HCT116 (cell line): ENCODE data around the gene NKPD1. TPM values are rescaled to one million over a fixed set of nuclear protein-coding genes. Genes with fewer than 3 reads are reported as not detected.

ENCODE experiments used
- ATAC-seq: fragments of 200-7000 bp; cut with Tn5 transposase; 2 replicates; pipeline ENCODE4 v1.9.1; 2020; ENCODE audit warnings: mild to moderate bottlenecking, moderate library complexity
- BruUV-seq: library from RNA; stranded (reverse); fragments of 400-500 nt; replicated peaks from 2 replicates; lab custom pipeline; 2021; lab: Mats Ljungman, UMichigan
- CTCF ChIA-PET: fragments of 300-600 bp; sonication (Branson Sonifier 250); formaldehyde crosslinking; loops from one replicate; lab custom pipeline; 2021; ENCODE audit warnings: antibody characterized with exemption; lab: Charles Lee
- POLR2A ChIA-PET: fragments of 300-600, 350-600 bp; sonication (Branson Sonifier 250); formaldehyde crosslinking; loops from one replicate; lab custom pipeline; 2021; ENCODE audit warnings: antibody characterized with exemption; lab: Charles Lee
- RAD21 ChIA-PET, 2 experiments: fragments of 300-600 bp; sonication (Branson Sonifier 250); formaldehyde crosslinking; loops; one replicate each; lab custom pipeline; 2023; ENCODE audit warnings: low total read pairs in 2 of 2; ENCODE audit not compliant: uncharacterized antibody in 2 of 2, unreplicated experiment in 2 of 2, low non-redundant PET in 1 of 2; lab: Charles Lee
- DNase-seq: peaks from one replicate; pipeline ENCODE4 v3.0.0-alpha.2; 2010; ENCODE audit warnings: low read depth, low spot score
- H2AFZ ChIP-seq: fragments of 200-600 bp; shearing (Covaris generic), sonication (generic); 2 replicates; pipeline ENCODE4 v1.6.1; 2017; ENCODE audit warnings: low read depth, mixed run types, mixed read lengths, antibody characterized with exemption, low read length; ENCODE audit not compliant: poor library complexity, severe bottlenecking
- H3K27ac ChIP-seq: 2 replicates; pipeline ENCODE4 v1.5.1; 2012; ENCODE audit warnings: low read depth, low read length
- H3K27me3 ChIP-seq: fragments of 200-600 bp; sonication (generic); 2 replicates; pipeline ENCODE4 v1.6.1; 2016; ENCODE audit warnings: mixed run types, low read length, mixed read lengths; ENCODE audit not compliant: insufficient read depth
- H3K36me3 ChIP-seq, 2 experiments: fragments of 200-500 bp in 1 of 2; fragments of 200-600 bp in 1 of 2; sonication (Bioruptor generic) in 1 of 2; sonication (generic) in 1 of 2; 2 replicates each; pipeline versions ENCODE4 v1.5.1 to v1.6.1; 2014 to 2016; ENCODE audit warnings: low read length in 2 of 2, inconsistent platforms in 1 of 2, mixed read lengths in 1 of 2, mixed run types in 1 of 2; ENCODE audit not compliant: insufficient read depth in 2 of 2, control insufficient read depth in 1 of 2
- H3K4me1 ChIP-seq, 2 experiments: fragments of 200-600 bp in 1 of 2; sonication (generic) in 1 of 2; 2 replicates each; pipeline versions ENCODE4 v1.5.1 to v1.6.1; 2012 to 2017; ENCODE audit warnings: low read length in 2 of 2, inconsistent platforms in 1 of 2, mild to moderate bottlenecking in 1 of 2, mixed read lengths in 1 of 2, mixed run types in 1 of 2, moderate library complexity in 1 of 2; ENCODE audit not compliant: insufficient read depth in 2 of 2, control insufficient read depth in 1 of 2
- H3K4me2 ChIP-seq: fragments of 200-600 bp; sonication (generic); 2 replicates; pipeline ENCODE4 v1.6.1; 2017; ENCODE audit warnings: mixed run types, low read length, mixed read lengths
- H3K4me3 ChIP-seq, 2 experiments: fragments of 200-600 bp in 1 of 2; sonication (generic) in 1 of 2; replicated peaks in 1 of 2; 2 replicates each; pipeline ENCODE4 v1.5.1; 2011 to 2016; ENCODE audit warnings: low read length in 2 of 2, control low read depth in 1 of 2, low read depth in 1 of 2, mild to moderate bottlenecking in 1 of 2, mixed read lengths in 1 of 2, mixed run types in 1 of 2
- H3K79me2 ChIP-seq: fragments of 200-600 bp; sonication (generic); 2 replicates; pipeline ENCODE4 v1.6.1; 2017; ENCODE audit warnings: mild to moderate bottlenecking, mixed run types, low read length, moderate library complexity, mixed read lengths; ENCODE audit not compliant: insufficient read depth
- H3K9ac ChIP-seq: fragments of 200-600 bp; sonication (generic); 2 replicates; pipeline ENCODE4 v1.6.1; 2016; ENCODE audit warnings: low read length, mixed read lengths
- H3K9me2 ChIP-seq: fragments of 200-600 bp; sonication (generic), shearing (Covaris generic); 2 replicates; pipeline ENCODE4 v1.6.1; 2017; ENCODE audit warnings: mixed run types, mild to moderate bottlenecking, moderate library complexity; ENCODE audit not compliant: insufficient read depth
- H3K9me3 ChIP-seq, 2 experiments: fragments of 200-500 bp in 1 of 2; fragments of 200-600 bp in 1 of 2; sonication (Bioruptor generic) in 1 of 2; sonication (generic) in 1 of 2; 2 replicates each; pipeline ENCODE4 v1.6.1; 2014 to 2017; ENCODE audit warnings: low read length in 2 of 2, mixed read lengths in 2 of 2, inconsistent platforms in 1 of 2, low read depth in 1 of 2, mild to moderate bottlenecking in 1 of 2, mixed run types in 1 of 2, moderate library complexity in 1 of 2; ENCODE audit not compliant: control insufficient read depth in 1 of 2, insufficient read depth in 1 of 2
- H4K20me1 ChIP-seq: fragments of 200-600 bp; sonication (generic), shearing (Covaris generic); 2 replicates; pipeline ENCODE4 v1.6.1; 2017; ENCODE audit warnings: mixed run types, mild to moderate bottlenecking, moderate library complexity; ENCODE audit not compliant: insufficient read depth
- CBX3 ChIP-seq: IDR thresholded peaks from 2 replicates; pipeline ENCODE4 v1.6.1; 2012; ENCODE audit warnings: low read depth
- EGR1 ChIP-seq: IDR thresholded peaks from 2 replicates; pipeline ENCODE4 v1.6.1; 2012; ENCODE audit warnings: low read depth
- ELF1 ChIP-seq: IDR thresholded peaks from 2 replicates; pipeline ENCODE4 v1.6.1; 2012; ENCODE audit warnings: low read depth, borderline replicate concordance
- EZH2 ChIP-seq: fragments of 200-600 bp; sonication (generic); IDR thresholded peaks from 2 replicates; pipeline ENCODE4 v1.6.1; 2017; ENCODE audit warnings: antibody characterized with exemption, mixed run types
- JUND ChIP-seq: IDR thresholded peaks from 2 replicates; pipeline ENCODE4 v1.6.1; 2012
- POLR2AphosphoS5 ChIP-seq: IDR thresholded peaks from 2 replicates; pipeline ENCODE4 v1.6.1; 2011; ENCODE audit warnings: mild to moderate bottlenecking, low read depth, low read length, moderate library complexity
- TCF7L2 ChIP-seq: IDR thresholded peaks from 2 replicates; pipeline ENCODE4 v1.7.0; 2011; ENCODE audit warnings: borderline replicate concordance, inconsistent platforms; ENCODE audit not compliant: insufficient read depth, insufficient read length; ENCODE audit errors: extremely low read depth
- ZNF274 ChIP-seq: fragments of 200-500 bp; sonication (Bioruptor generic); IDR thresholded peaks from 2 replicates; pipeline ENCODE4 v1.6.1; 2014; ENCODE audit warnings: mild to moderate bottlenecking, low read depth, low read length, inconsistent platforms
- intact Hi-C: fragments of 100-400 bp; cut with micrococcal nuclease; formaldehyde crosslinking; loops from 2 replicates; pipeline ENCODE4 v1.10.0; 2022
- total RNA-seq: library from RNA; stranded (reverse); gene quantifications from one replicate; pipeline ENCODE4 v1.2.1, GENCODE V29; 2021; ENCODE audit not compliant: unreplicated experiment
- TF ChIP-seq, protein P1 (sequence below): IDR thresholded peaks from 2 replicates; pipeline ENCODE4 v1.6.1; 2012; ENCODE audit warnings: low read depth
- TF ChIP-seq, protein P2 (sequence below): IDR thresholded peaks from 2 replicates; pipeline ENCODE4 v1.6.1; 2012
- TF ChIP-seq, protein P3 (sequence below), 3 experiments: fragments of 200-600 bp in 1 of 3; sonication (generic) in 1 of 3; IDR thresholded peaks in 2 of 3; conservative IDR thresholded peaks in 1 of 3; 2 replicates each; pipeline ENCODE4 v1.5.1; 2012 to 2017; ENCODE audit warnings: low read depth in 2 of 3, low read length in 2 of 3, antibody characterized with exemption in 1 of 3, borderline replicate concordance in 1 of 3, control low read depth in 1 of 3, mild to moderate bottlenecking in 1 of 3, mixed read lengths in 1 of 3, mixed run types in 1 of 3, moderate library complexity in 1 of 3; ENCODE audit not compliant: insufficient read depth in 1 of 3
- TF ChIP-seq, protein P4 (sequence below): IDR thresholded peaks from 2 replicates; pipeline ENCODE4 v1.6.1; 2012

Gene NKPD1
- total RNA-seq, 1 experiment from 2014 or later, result 0.64 TPM

DNA sequence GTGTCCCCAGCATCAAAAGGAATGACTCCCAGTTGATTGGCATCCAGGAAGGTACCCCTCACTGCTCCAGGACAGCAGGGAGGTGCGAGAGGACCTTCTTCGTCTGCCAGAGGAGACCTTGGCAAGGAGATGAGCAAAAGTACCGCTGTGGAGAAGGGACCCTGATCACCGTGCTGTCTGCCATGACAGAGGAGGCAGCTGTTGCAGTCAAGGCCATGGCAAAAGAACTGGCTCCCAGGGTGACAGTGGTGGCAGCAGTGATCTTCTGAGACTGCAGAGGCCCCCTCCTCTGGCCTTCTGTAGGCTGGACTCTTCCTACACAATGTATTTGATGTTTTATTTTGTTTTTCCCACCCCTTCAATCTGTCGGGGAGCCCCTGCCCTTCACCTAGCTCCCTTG is 32.0 kb downstream of the NKPD1 start:
- RAD21 ChIA-PET, result no interaction called here
- ATAC-seq (no peak), DNase-seq (no peak)
- Histone ChIP-seq H3K36me3 (no peaks in the 10 kb centered on the region), H3K4me1 (peaks cover 12 to 23% of the 10 kb centered on the region in 2 experiments; a peak in 3 of 4 replicates), H3K79me2 (peaks cover 59% of the 10 kb centered on the region), H3K4me2 (no peak overlapping the region), H3K9ac (no peak overlapping the region), H3K27ac (no peak overlapping the region), H3K9me3 (no peaks in the 10 kb centered on the region), H3K9me2 (no peaks in the 10 kb centered on the region), H3K4me3 (no peak overlapping the region), H4K20me1 (no peaks in the 10 kb centered on the region), H2AFZ (no peak overlapping the region), H3K27me3 (no peaks in the 10 kb centered on the region)
- POLR2A ChIA-PET, result no interaction called here
- intact Hi-C loops, result no loop called here
- TF ChIP-seq, protein P1, sequence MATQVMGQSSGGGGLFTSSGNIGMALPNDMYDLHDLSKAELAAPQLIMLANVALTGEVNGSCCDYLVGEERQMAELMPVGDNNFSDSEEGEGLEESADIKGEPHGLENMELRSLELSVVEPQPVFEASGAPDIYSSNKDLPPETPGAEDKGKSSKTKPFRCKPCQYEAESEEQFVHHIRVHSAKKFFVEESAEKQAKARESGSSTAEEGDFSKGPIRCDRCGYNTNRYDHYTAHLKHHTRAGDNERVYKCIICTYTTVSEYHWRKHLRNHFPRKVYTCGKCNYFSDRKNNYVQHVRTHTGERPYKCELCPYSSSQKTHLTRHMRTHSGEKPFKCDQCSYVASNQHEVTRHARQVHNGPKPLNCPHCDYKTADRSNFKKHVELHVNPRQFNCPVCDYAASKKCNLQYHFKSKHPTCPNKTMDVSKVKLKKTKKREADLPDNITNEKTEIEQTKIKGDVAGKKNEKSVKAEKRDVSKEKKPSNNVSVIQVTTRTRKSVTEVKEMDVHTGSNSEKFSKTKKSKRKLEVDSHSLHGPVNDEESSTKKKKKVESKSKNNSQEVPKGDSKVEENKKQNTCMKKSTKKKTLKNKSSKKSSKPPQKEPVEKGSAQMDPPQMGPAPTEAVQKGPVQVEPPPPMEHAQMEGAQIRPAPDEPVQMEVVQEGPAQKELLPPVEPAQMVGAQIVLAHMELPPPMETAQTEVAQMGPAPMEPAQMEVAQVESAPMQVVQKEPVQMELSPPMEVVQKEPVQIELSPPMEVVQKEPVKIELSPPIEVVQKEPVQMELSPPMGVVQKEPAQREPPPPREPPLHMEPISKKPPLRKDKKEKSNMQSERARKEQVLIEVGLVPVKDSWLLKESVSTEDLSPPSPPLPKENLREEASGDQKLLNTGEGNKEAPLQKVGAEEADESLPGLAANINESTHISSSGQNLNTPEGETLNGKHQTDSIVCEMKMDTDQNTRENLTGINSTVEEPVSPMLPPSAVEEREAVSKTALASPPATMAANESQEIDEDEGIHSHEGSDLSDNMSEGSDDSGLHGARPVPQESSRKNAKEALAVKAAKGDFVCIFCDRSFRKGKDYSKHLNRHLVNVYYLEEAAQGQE, result no peak
- TF ChIP-seq, protein P2, sequence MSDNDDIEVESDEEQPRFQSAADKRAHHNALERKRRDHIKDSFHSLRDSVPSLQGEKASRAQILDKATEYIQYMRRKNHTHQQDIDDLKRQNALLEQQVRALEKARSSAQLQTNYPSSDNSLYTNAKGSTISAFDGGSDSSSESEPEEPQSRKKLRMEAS, result no peak
- TF ChIP-seq TCF7L2 (no peak), ELF1 (no peak), JUND (no peak), EGR1 (no peak), CBX3 (no peak), EZH2 (no peak), ZNF274 (no peak), POLR2AphosphoS5 (no peak)
- TF ChIP-seq, protein P3, sequence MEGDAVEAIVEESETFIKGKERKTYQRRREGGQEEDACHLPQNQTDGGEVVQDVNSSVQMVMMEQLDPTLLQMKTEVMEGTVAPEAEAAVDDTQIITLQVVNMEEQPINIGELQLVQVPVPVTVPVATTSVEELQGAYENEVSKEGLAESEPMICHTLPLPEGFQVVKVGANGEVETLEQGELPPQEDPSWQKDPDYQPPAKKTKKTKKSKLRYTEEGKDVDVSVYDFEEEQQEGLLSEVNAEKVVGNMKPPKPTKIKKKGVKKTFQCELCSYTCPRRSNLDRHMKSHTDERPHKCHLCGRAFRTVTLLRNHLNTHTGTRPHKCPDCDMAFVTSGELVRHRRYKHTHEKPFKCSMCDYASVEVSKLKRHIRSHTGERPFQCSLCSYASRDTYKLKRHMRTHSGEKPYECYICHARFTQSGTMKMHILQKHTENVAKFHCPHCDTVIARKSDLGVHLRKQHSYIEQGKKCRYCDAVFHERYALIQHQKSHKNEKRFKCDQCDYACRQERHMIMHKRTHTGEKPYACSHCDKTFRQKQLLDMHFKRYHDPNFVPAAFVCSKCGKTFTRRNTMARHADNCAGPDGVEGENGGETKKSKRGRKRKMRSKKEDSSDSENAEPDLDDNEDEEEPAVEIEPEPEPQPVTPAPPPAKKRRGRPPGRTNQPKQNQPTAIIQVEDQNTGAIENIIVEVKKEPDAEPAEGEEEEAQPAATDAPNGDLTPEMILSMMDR (IDR thresholded peaks at IDR 0.05 in 2 of 3, conservative IDR thresholded peaks at IDR 0.05 in 1 of 3; ENCODE audit: borderline replicate concordance in 1 of 3, insufficient read depth in 1 of 3, low read depth in 2 of 3, low read length in 2 of 3), result no peak
- TF ChIP-seq, protein P4, sequence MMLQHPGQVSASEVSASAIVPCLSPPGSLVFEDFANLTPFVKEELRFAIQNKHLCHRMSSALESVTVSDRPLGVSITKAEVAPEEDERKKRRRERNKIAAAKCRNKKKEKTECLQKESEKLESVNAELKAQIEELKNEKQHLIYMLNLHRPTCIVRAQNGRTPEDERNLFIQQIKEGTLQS, result no peak
- CTCF ChIA-PET, result no interaction called here
- no TSS peak for BruUV-seq
